ENCODE measurements around the gene AMFR.
A peak's percentile ranks its signal among the peaks of the same experiment; 100 is the strongest.

The AMFR gene

DNA sequence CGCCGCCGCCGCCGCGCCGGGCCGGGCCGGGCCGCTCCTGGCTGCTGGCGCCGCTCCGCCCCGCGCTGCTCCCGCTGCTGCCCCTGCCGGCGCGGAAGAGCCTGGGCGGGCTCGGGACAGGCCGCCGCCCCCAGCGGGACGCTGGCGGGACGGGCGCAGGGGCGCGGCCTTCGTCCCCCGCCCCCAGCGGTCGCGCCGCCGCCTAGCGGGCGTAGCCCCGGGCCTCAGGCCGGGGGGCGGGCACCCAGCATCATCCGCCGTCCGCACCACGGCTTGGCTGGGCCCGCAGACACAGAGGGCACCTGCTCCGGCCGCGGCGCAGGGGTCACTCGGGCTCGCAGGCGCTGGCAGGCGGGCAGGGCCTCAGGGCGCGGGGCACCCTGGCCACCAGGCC lies at the start of gene AMFR:
Gene AMFR, minus strand, starts transcription at position 107 of the 394 bp plus-strand sequence. CDS start 218 bp downstream, outside the sequence.
- H3K4me3 ChIP-seq (ENCODE audit: low read depth, low read length), result peak within 1 kb of the TSS; percentile 70
- peak; percentile 47 for DNase-seq (ENCODE audit: low read depth)
- TF ChIP-seq, protein P1, sequence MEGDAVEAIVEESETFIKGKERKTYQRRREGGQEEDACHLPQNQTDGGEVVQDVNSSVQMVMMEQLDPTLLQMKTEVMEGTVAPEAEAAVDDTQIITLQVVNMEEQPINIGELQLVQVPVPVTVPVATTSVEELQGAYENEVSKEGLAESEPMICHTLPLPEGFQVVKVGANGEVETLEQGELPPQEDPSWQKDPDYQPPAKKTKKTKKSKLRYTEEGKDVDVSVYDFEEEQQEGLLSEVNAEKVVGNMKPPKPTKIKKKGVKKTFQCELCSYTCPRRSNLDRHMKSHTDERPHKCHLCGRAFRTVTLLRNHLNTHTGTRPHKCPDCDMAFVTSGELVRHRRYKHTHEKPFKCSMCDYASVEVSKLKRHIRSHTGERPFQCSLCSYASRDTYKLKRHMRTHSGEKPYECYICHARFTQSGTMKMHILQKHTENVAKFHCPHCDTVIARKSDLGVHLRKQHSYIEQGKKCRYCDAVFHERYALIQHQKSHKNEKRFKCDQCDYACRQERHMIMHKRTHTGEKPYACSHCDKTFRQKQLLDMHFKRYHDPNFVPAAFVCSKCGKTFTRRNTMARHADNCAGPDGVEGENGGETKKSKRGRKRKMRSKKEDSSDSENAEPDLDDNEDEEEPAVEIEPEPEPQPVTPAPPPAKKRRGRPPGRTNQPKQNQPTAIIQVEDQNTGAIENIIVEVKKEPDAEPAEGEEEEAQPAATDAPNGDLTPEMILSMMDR (IDR thresholded peaks at IDR 0.05; ENCODE audit: control insufficient read depth, extremely low read depth, insufficient read depth), result peak; percentile 45

DNA sequence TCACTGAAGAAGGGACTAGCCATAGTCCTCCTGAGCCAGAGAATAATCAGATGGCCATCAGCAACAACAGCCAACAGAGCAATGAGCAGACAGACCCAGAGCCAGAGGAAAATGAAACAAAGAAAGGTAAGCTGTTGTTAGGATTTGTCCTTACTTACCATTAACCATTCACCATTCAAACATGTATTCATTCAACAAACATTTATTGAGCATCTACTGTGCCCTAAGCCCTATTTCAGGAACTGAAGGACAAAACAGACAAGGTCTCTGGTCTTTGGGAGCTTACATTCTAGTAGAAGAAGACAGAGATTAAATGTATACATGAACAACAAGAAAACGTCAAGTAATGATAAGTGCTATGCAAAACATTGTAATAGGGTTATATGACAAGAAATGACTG lies 45.3 kb upstream of the AMFR start:
- TF ChIP-seq, protein P1 (IDR thresholded peaks at IDR 0.05; ENCODE audit: control insufficient read depth, extremely low read depth, insufficient read depth), result no peak
- DNase-seq (ENCODE audit: low read depth), result no peak
- H3K4me3 ChIP-seq (ENCODE audit: low read depth, low read length), result no peak overlapping the region

DNA sequence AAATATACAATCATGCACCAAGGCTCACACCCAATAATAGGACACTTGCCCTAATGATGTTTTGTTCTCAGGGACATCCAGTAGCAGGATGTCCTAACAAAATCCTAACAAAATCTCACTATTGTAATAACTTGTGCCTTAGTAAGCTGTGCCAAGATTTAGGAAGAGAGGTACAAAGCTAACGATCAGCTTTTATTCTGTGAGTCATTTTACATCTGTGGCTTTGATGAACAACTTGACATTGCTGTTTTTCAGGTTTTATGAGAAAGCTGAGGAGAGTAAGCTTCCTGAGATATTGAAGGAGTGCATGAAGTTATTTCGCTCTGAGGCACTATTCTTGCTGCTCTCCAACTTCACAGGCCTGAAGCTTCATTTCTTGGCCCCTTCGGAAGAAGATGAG lies 44.9 kb upstream of the AMFR start:
- DNase-seq (ENCODE audit: low read depth), result no peak
- no peak overlapping the region for H3K4me3 ChIP-seq (ENCODE audit: low read depth, low read length)
- TF ChIP-seq, protein P1 (IDR thresholded peaks at IDR 0.05; ENCODE audit: control insufficient read depth, extremely low read depth, insufficient read depth), result no peak

DNA sequence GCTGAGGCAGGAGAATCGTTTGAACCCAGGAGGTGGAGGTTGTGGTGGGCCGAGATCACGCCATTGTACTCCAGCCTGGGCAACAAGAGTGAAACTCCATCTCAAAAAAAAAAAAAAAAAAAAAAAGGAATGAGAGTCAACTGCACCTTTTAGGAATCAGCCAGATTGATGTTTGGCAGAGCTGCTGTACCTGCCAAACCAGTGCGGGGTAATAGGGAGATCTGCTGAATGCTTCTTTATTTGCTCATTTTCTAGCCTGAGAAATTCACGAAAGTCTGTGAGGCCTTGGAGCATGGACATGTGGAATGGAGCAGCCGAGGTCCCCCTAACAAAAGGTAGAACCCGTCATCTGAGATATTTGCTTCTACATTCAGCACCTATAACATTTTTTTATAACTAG lies 44.4 kb upstream of the AMFR start:
- TF ChIP-seq, protein P1 (IDR thresholded peaks at IDR 0.05; ENCODE audit: control insufficient read depth, extremely low read depth, insufficient read depth), result no peak
- DNase-seq (ENCODE audit: low read depth), result no peak
- no peak overlapping the region for H3K4me3 ChIP-seq (ENCODE audit: low read depth, low read length)

DNA sequence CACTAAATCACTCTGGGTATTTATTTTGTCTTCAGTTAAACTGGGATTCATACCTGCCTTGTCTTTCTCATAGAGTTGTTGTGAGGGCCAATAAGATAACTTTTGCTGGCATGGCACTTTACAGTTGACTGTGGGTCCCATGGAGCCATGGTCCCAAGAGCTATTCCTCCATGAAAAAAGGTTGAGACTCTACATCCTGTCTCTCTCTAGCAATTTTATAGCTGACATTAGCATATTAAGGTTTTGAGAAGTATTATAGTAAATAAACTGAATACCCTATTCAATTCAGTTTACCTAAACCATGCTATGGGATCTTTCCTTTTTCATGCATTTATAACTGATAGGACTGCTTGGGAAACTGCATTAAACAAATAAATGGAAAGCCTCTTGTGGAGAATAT lies 43.5 kb upstream of the AMFR start:
- no peak overlapping the region for H3K4me3 ChIP-seq (ENCODE audit: low read depth, low read length)
- TF ChIP-seq, protein P1 (IDR thresholded peaks at IDR 0.05; ENCODE audit: control insufficient read depth, extremely low read depth, insufficient read depth), result no peak
- DNase-seq (ENCODE audit: low read depth), result no peak

DNA sequence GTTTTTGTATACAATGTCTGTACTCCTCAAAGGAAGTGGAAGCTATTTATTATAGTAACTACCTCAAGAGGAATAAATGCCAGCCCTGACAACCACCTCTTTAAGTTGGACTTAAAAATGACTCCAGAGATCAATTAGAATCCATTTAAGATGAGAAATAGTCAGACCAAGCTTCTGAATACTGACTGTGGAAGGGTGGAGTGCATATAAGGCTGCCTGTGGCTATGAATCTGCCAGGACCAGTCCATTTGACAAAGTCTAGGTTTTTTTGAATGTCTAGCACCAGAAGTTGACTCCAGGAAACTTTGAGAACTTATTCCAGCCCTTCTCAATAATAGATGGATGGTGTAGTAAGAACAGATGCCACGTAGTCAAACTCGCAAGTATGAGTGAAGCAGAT lies 41.0 kb upstream of the AMFR start:
- H3K4me3 ChIP-seq (ENCODE audit: low read depth, low read length), result no peak overlapping the region
- no peak for DNase-seq (ENCODE audit: low read depth)
- TF ChIP-seq, protein P1 (IDR thresholded peaks at IDR 0.05; ENCODE audit: control insufficient read depth, extremely low read depth, insufficient read depth), result no peak

DNA sequence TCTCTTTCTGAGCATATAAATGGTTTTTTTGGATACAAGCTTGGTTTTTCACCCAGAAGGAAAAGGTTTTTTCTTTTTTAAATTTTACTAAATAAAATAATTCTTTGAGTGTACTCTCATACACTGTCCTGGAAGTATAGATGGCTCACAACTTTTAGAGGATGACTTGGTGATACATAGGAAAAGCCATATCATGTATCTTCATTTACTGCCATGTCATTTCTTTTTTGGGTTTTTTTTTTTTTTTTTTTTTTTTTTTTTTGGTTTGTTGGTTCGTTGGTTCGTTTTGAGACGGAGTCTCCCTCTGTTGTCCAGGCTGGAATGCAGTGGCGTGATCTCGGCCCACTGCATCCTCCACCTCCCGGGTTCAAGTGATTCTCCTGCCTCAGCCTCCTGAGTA lies 37.8 kb upstream of the AMFR start:
- TF ChIP-seq, protein P1 (IDR thresholded peaks at IDR 0.05; ENCODE audit: control insufficient read depth, extremely low read depth, insufficient read depth), result no peak
- no peak overlapping the region for H3K4me3 ChIP-seq (ENCODE audit: low read depth, low read length)
- DNase-seq (ENCODE audit: low read depth), result no peak

Measured in LNCaP clone FGC (cell line).